ENCODE data around the gene PTP4A2.

The PTP4A2 gene

DNA sequence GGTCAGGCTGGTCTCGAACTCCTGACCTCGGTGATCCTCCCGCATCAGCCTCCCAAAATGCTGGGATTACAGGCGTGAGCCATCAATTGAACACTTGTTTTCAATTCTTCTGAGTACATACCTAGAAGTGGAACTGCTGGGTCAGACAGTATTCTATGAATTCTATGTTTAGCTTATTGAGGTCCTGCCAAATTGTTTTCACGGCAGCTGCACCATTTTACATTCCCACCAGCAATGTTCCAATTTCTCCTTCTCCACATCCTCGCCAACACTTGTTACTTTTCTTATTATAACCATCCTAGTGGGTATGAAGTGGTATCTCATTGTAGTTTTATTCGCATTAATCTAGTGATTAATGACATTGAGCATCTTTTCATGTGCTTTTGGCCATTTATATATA lies 49.9 kb downstream of the PTP4A2 start:
- no peak for DNase-seq (ENCODE audit: low read depth in 2 of 2)

- DNase-seq (ENCODE audit: low read depth in 2 of 2) = no peak
Observed at GRCh38 chr1:31886866-31887265, 51.3 kb downstream of the PTP4A2 start.

GRCh38 chr1:31885851-31886250 lies 52.3 kb downstream of the PTP4A2 start:
- no peak for DNase-seq (ENCODE audit: low read depth in 2 of 2)

DNA sequence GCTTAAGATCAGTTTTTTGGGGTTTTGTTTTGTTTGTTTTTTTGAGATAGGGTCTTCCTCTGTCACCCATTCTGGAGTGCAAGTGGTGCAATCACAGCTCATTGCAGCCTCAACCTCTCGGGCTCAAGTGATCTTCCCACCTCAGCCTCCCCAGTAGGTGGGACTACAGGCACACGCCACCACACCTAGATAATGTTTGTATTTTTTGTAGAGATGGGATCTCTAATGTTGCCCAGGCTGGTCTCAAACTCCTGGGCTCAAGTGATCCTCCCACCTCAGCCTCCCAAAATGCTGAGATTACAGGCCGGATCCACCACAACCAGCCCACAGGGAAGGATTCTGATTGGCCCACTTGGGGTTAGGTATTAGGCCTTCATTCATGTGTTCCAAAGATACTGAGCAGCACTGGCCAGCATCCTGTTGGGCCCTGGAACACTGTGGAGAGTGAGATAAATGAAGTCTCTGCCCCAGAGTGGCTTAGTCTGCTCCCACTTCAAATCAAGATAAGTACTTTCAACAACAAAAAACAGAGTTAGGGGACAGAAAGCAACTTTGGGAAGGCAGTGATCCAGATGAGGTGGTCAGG lies 54.7 kb downstream of the PTP4A2 start:
- DNase-seq (ENCODE audit: low read depth in 2 of 2) = no peak

DNA sequence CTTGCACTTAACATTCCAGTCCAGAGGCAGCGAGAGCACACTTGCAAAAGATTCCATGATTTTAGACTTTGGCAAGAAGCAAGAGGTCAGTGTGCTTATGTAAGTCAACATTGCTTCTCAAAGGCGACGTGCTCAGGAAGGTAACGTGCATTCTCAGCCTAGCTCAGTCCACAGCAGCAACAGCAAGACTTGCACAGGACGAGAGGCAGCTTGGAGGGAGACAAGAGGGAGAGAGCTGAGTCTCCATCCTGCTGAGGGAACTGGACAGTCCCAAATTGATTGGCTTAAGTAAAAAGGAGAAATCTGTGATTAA lies 56.5 kb downstream of the PTP4A2 start:
- DNase-seq (ENCODE audit: low read depth in 2 of 2) = no peak

DNA sequence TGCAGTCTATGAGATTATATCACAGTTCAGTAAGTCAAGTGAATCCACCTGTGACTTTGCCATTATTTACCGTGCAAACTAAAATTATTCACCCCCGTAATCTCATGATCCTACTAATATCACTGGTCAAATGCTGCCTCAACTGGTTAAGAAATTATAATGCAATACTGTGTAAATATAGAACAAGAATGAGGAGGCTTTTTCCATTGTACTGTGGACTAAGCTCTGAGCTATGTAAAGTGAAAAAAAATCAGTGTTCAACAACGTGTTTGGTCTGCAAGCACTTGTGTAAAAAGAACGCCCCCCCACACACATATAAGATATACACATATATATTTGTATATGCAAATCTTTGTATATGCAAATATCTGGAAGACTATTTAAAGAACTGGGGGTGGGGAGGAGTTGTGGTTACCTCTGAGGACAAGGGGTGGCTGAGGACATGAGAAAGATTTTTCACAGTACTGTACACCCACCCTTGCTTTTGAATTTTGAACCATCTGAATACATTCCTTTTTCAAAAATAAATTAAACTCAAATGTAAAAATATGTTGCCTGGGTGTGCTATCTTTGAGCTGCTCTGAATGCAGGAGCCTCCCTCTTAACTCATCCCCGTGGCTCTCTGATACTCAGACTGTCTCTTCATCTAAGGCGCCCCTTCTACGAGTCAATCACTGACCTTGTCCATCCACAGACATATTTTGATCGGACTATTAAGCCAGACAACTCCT lies 57.0 kb downstream of the PTP4A2 start:
- DNase-seq (ENCODE audit: low read depth in 2 of 2) = no peak

- no peak for DNase-seq (ENCODE audit: low read depth in 2 of 2)
Observed at GRCh38 chr1:31879981-31880608, 58.1 kb downstream of the PTP4A2 start.

GRCh38 chr1:31878058-31878457 lies 60.1 kb downstream of the PTP4A2 start:
- no peak for DNase-seq (ENCODE audit: low read depth in 2 of 2)

GRCh38 chr1:31877544-31877943 lies 60.6 kb downstream of the PTP4A2 start:
- no peak for DNase-seq (ENCODE audit: low read depth in 2 of 2)

DNA sequence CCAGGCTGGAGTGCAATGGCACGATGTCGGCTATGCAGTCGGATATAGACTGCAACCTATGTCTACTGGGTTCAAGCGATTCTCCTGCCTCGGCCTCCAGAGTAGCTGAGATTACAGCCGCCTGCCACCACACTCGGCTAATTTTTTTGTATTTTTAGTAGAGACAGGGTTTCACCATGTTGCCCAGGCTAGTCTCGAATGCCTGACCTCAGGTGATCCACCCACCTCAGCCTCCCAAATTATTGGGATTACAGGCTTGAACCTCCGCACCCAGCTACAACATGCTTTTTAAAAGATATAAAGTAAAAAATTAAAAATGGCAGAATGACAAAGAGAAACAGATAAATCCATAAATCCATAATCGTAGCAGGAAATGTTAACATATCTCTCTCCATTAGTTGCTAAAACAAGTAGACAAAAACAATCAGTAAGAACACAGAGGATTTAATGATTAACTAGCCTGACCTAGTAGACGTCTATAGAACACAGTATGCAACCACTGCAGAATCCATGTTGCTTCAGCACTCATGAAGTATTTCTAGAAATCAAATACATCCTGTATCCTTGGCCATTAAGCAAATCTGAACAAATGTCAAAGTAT lies 62.4 kb downstream of the PTP4A2 start:
- no peak for DNase-seq (ENCODE audit: low read depth in 2 of 2)

- no peak for DNase-seq (ENCODE audit: low read depth in 2 of 2)
Observed at GRCh38 chr1:31874942-31875341, 63.2 kb downstream of the PTP4A2 start.

GRCh38 chr1:31872658-31873636 lies 65.2 kb downstream of the PTP4A2 start:
- DNase-seq (ENCODE audit: low read depth in 2 of 2) = no peak

GRCh38 chr1:31871703-31872102 lies 66.5 kb downstream of the PTP4A2 start:
- DNase-seq (ENCODE audit: low read depth in 2 of 2) = no peak

DNA sequence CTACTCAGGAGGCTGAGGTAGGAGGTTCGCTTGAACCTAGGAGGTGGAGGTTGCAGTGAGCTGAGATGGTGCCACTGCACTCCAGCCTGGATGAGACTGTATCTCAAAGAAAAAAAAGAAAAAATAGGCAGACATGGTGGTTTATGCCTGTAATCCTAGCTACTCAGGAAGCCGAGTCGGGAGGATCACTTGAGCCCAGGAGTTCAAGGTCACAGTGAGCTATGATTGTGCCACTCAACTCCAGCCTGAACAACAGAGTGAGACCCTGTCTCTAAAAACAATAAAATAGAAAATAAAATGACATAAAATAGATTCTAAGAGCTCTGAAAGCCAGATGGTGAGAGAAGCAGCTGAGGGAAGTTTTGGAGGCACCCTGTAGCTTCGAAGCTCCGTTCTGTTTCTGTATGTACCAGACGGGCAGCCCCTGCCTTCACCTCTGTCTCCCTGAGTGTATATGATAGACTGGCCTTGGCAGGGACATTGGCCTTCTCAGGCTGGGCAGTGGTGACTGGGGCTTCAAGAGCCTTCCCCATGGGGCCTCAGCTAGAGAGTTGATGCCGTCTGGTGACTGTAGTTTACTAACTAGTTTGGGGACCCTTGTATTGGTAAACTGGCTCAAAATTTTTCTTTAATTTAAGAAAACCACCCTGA lies 68.0 kb downstream of the PTP4A2 start:
- no peak for DNase-seq (ENCODE audit: low read depth in 2 of 2)

DNA sequence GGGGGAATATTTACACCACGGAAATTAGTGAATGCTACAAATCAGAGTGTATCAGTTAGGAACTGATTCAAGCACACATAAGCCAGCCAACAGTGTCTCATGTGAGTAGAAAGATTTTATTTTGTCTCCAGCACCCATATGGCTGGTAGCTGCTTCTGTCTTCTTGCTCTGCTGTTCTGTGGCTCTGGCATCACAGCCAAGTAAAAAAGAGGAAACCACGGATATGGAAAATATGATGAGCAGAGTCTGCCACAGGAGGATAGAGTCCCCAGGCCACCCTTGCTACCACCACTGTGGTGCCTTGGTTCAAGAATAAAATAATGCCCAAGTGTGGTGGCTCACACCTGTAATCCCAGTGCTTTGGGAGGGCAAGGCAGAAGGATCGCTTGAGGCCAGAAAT lies 68.7 kb downstream of the PTP4A2 start:
- no peak for DNase-seq (ENCODE audit: low read depth in 2 of 2)

GRCh38 chr1:31868862-31869261 lies 69.3 kb downstream of the PTP4A2 start:
- DNase-seq (ENCODE audit: low read depth in 2 of 2) = no peak

DNA sequence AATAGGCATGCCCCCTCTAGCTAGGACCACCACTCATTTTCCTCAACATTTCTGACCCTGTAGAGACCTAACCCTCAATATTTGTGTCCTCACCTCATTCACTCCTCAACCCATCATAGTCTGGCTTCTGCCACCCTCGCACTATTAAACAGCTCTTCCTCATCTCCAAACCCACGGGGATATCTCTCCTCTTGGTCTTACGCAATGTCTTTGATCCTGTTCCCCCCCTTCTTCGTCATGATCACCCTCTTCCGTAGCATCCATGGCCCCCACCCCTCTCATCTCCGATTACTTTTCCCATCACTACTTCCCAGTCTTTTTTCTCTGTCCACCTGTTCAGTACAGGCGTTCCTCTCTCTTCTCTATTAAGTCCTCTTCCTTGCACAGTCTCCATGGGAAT lies 70.6 kb downstream of the PTP4A2 start:
- DNase-seq (ENCODE audit: low read depth in 2 of 2) = no peak

- DNase-seq (ENCODE audit: low read depth in 2 of 2) = no peak
Observed at GRCh38 chr1:31866450-31867032, 71.6 kb downstream of the PTP4A2 start.

DNA sequence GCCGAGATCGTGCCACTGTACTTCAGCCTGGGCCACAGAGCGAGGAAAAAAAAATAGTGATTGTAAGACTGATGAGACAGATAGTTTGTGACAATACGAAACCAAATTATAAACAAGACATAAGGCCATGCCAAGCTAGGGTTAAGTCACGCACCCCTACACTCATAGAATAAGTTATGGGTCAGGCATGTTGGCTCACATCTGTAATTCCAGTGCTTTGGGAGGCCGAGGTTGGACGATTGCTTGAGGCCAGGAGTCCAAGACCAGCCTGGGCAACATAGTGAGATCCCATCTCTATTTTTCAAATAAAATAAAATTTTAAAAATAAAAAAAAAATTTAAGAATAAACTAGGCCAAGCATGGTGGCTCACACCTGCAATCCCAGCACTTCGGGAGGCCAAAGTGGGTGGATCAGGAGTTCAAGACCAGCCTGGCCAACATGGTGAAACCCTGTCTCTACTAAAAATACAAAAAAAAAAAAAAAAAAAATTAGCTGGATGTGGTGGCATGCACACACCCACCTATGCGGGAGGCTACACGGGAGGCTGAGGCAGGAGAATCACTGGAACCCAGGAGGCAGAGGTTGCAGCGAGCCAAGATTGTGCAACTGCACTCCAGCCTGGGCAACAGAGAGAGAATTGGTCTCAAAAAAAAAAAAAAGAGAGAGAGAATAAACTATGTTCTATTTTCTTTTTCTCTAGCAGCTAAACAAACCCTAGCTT lies 72.3 kb downstream of the PTP4A2 start:
- no peak for DNase-seq (ENCODE audit: low read depth in 2 of 2)

- no peak for DNase-seq (ENCODE audit: low read depth in 2 of 2)
Observed at GRCh38 chr1:31862071-31862470, 76.1 kb downstream of the PTP4A2 start.
